HCT116 (cell line): ENCODE measurements around the gene LRRC7. TPM values are rescaled to one million over a fixed set of nuclear protein-coding genes. Genes with fewer than 3 reads are reported as not detected.

Experiments
- ATAC-seq: fragments of 200-7000 bp; cut with Tn5 transposase; 2 replicates; pipeline ENCODE4 v1.9.1; 2020; ENCODE audit warnings: mild to moderate bottlenecking, moderate library complexity
- BruUV-seq: library from RNA; stranded (reverse); fragments of 400-500 nt; replicated peaks from 2 replicates; lab custom pipeline; 2021; lab: Mats Ljungman, UMichigan
- CTCF ChIA-PET: fragments of 300-600 bp; sonication (Branson Sonifier 250); formaldehyde crosslinking; loops from one replicate; lab custom pipeline; 2021; ENCODE audit warnings: antibody characterized with exemption; lab: Charles Lee
- POLR2A ChIA-PET: fragments of 300-600, 350-600 bp; sonication (Branson Sonifier 250); formaldehyde crosslinking; loops from one replicate; lab custom pipeline; 2021; ENCODE audit warnings: antibody characterized with exemption; lab: Charles Lee
- RAD21 ChIA-PET, 2 experiments: fragments of 300-600 bp; sonication (Branson Sonifier 250); formaldehyde crosslinking; loops; one replicate each; lab custom pipeline; 2023; ENCODE audit warnings: low total read pairs in 2 of 2; ENCODE audit not compliant: uncharacterized antibody in 2 of 2, unreplicated experiment in 2 of 2, low non-redundant PET in 1 of 2; lab: Charles Lee
- DNase-seq: peaks from one replicate; pipeline ENCODE4 v3.0.0-alpha.2; 2010; ENCODE audit warnings: low read depth, low spot score
- H2AFZ ChIP-seq: fragments of 200-600 bp; shearing (Covaris generic), sonication (generic); 2 replicates; pipeline ENCODE4 v1.6.1; 2017; ENCODE audit warnings: low read depth, mixed run types, mixed read lengths, antibody characterized with exemption, low read length; ENCODE audit not compliant: poor library complexity, severe bottlenecking
- H3K27ac ChIP-seq: 2 replicates; pipeline ENCODE4 v1.5.1; 2012; ENCODE audit warnings: low read depth, low read length
- H3K27me3 ChIP-seq: fragments of 200-600 bp; sonication (generic); 2 replicates; pipeline ENCODE4 v1.6.1; 2016; ENCODE audit warnings: mixed run types, low read length, mixed read lengths; ENCODE audit not compliant: insufficient read depth
- H3K36me3 ChIP-seq, 2 experiments: fragments of 200-500 bp in 1 of 2; fragments of 200-600 bp in 1 of 2; sonication (Bioruptor generic) in 1 of 2; sonication (generic) in 1 of 2; 2 replicates each; pipeline versions ENCODE4 v1.5.1 to v1.6.1; 2014 to 2016; ENCODE audit warnings: low read length in 2 of 2, inconsistent platforms in 1 of 2, mixed read lengths in 1 of 2, mixed run types in 1 of 2; ENCODE audit not compliant: insufficient read depth in 2 of 2, control insufficient read depth in 1 of 2
- H3K4me1 ChIP-seq, 2 experiments: fragments of 200-600 bp in 1 of 2; sonication (generic) in 1 of 2; 2 replicates each; pipeline versions ENCODE4 v1.5.1 to v1.6.1; 2012 to 2017; ENCODE audit warnings: low read length in 2 of 2, inconsistent platforms in 1 of 2, mild to moderate bottlenecking in 1 of 2, mixed read lengths in 1 of 2, mixed run types in 1 of 2, moderate library complexity in 1 of 2; ENCODE audit not compliant: insufficient read depth in 2 of 2, control insufficient read depth in 1 of 2
- H3K4me2 ChIP-seq: fragments of 200-600 bp; sonication (generic); 2 replicates; pipeline ENCODE4 v1.6.1; 2017; ENCODE audit warnings: mixed run types, low read length, mixed read lengths
- H3K4me3 ChIP-seq, 2 experiments: fragments of 200-600 bp in 1 of 2; sonication (generic) in 1 of 2; replicated peaks in 1 of 2; 2 replicates each; pipeline ENCODE4 v1.5.1; 2011 to 2016; ENCODE audit warnings: low read length in 2 of 2, control low read depth in 1 of 2, low read depth in 1 of 2, mild to moderate bottlenecking in 1 of 2, mixed read lengths in 1 of 2, mixed run types in 1 of 2
- H3K79me2 ChIP-seq: fragments of 200-600 bp; sonication (generic); 2 replicates; pipeline ENCODE4 v1.6.1; 2017; ENCODE audit warnings: mild to moderate bottlenecking, mixed run types, low read length, moderate library complexity, mixed read lengths; ENCODE audit not compliant: insufficient read depth
- H3K9ac ChIP-seq: fragments of 200-600 bp; sonication (generic); 2 replicates; pipeline ENCODE4 v1.6.1; 2016; ENCODE audit warnings: low read length, mixed read lengths
- H3K9me2 ChIP-seq: fragments of 200-600 bp; sonication (generic), shearing (Covaris generic); 2 replicates; pipeline ENCODE4 v1.6.1; 2017; ENCODE audit warnings: mixed run types, mild to moderate bottlenecking, moderate library complexity; ENCODE audit not compliant: insufficient read depth
- H3K9me3 ChIP-seq, 2 experiments: fragments of 200-500 bp in 1 of 2; fragments of 200-600 bp in 1 of 2; sonication (Bioruptor generic) in 1 of 2; sonication (generic) in 1 of 2; 2 replicates each; pipeline ENCODE4 v1.6.1; 2014 to 2017; ENCODE audit warnings: low read length in 2 of 2, mixed read lengths in 2 of 2, inconsistent platforms in 1 of 2, low read depth in 1 of 2, mild to moderate bottlenecking in 1 of 2, mixed run types in 1 of 2, moderate library complexity in 1 of 2; ENCODE audit not compliant: control insufficient read depth in 1 of 2, insufficient read depth in 1 of 2
- H4K20me1 ChIP-seq: fragments of 200-600 bp; sonication (generic), shearing (Covaris generic); 2 replicates; pipeline ENCODE4 v1.6.1; 2017; ENCODE audit warnings: mixed run types, mild to moderate bottlenecking, moderate library complexity; ENCODE audit not compliant: insufficient read depth
- CEBPB ChIP-seq: IDR thresholded peaks from 2 replicates; pipeline ENCODE4 v1.6.1; 2012; ENCODE audit warnings: low read depth
- EGR1 ChIP-seq: IDR thresholded peaks from 2 replicates; pipeline ENCODE4 v1.6.1; 2012; ENCODE audit warnings: low read depth
- ELF1 ChIP-seq: IDR thresholded peaks from 2 replicates; pipeline ENCODE4 v1.6.1; 2012; ENCODE audit warnings: low read depth, borderline replicate concordance
- EZH2 ChIP-seq: fragments of 200-600 bp; sonication (generic); IDR thresholded peaks from 2 replicates; pipeline ENCODE4 v1.6.1; 2017; ENCODE audit warnings: antibody characterized with exemption, mixed run types
- EZH2phosphoT487 ChIP-seq: fragments of 200-600 bp; IDR thresholded peaks from 2 replicates; pipeline ENCODE4 v1.6.1; 2018; ENCODE audit warnings: antibody characterized with exemption, borderline replicate concordance
- FOSL1 ChIP-seq: IDR thresholded peaks from 2 replicates; pipeline ENCODE4 v1.6.1; 2012; ENCODE audit warnings: low read depth
- JUND ChIP-seq: IDR thresholded peaks from 2 replicates; pipeline ENCODE4 v1.6.1; 2012
- POLR2A ChIP-seq: IDR thresholded peaks from 2 replicates; pipeline ENCODE4 v1.7.0; 2011; ENCODE audit warnings: borderline replicate concordance; ENCODE audit not compliant: insufficient read depth, insufficient read length; ENCODE audit errors: extremely low read depth
- RAD21 ChIP-seq: IDR thresholded peaks from 2 replicates; pipeline ENCODE4 v1.6.1; 2012; ENCODE audit warnings: low read depth, mild to moderate bottlenecking
- SIN3A ChIP-seq: IDR thresholded peaks from 2 replicates; pipeline ENCODE4 v1.6.1; 2012; ENCODE audit warnings: low read depth
- SP1 ChIP-seq: IDR thresholded peaks from 2 replicates; pipeline ENCODE4 v1.6.1; 2012; ENCODE audit warnings: low read depth
- SRF ChIP-seq: IDR thresholded peaks from 2 replicates; pipeline ENCODE4 v1.6.1; 2012; ENCODE audit warnings: low read depth
- YY1 ChIP-seq: IDR thresholded peaks from 2 replicates; pipeline ENCODE4 v1.6.1; 2011; ENCODE audit warnings: low read length, low read depth, moderate library complexity, mild to moderate bottlenecking; ENCODE audit not compliant: insufficient replicate concordance; ENCODE audit errors: extremely low read depth
- ZFX ChIP-seq: fragments of 450-650 bp; IDR thresholded peaks from 2 replicates; pipeline ENCODE4 v1.6.1; 2017
- ZNF274 ChIP-seq: fragments of 200-500 bp; sonication (Bioruptor generic); IDR thresholded peaks from 2 replicates; pipeline ENCODE4 v1.6.1; 2014; ENCODE audit warnings: mild to moderate bottlenecking, low read depth, low read length, inconsistent platforms
- intact Hi-C: fragments of 100-400 bp; cut with micrococcal nuclease; formaldehyde crosslinking; loops from 2 replicates; pipeline ENCODE4 v1.10.0; 2022
- total RNA-seq: library from RNA; stranded (reverse); gene quantifications from one replicate; pipeline ENCODE4 v1.2.1, GENCODE V29; 2021; ENCODE audit not compliant: unreplicated experiment
- TF ChIP-seq, protein P1 (sequence below): IDR thresholded peaks from 2 replicates; pipeline ENCODE4 v1.6.1; 2012
- TF ChIP-seq, protein P2 (sequence below): IDR thresholded peaks from 2 replicates; pipeline ENCODE4 v1.6.1; 2012
- TF ChIP-seq, protein P3 (sequence below): IDR thresholded peaks from 2 replicates; pipeline ENCODE4 v1.6.1; 2011; ENCODE audit warnings: mild to moderate bottlenecking, low read length, moderate library complexity; ENCODE audit not compliant: insufficient replicate concordance; ENCODE audit errors: extremely low read depth
- TF ChIP-seq, protein P4 (sequence below), 3 experiments: fragments of 200-600 bp in 1 of 3; sonication (generic) in 1 of 3; IDR thresholded peaks in 2 of 3; conservative IDR thresholded peaks in 1 of 3; 2 replicates each; pipeline ENCODE4 v1.5.1; 2012 to 2017; ENCODE audit warnings: low read depth in 2 of 3, low read length in 2 of 3, antibody characterized with exemption in 1 of 3, borderline replicate concordance in 1 of 3, control low read depth in 1 of 3, mild to moderate bottlenecking in 1 of 3, mixed read lengths in 1 of 3, mixed run types in 1 of 3, moderate library complexity in 1 of 3; ENCODE audit not compliant: insufficient read depth in 1 of 3

The LRRC7 gene
- total RNA-seq, 1 experiment from 2014 or later, result not detected

- intact Hi-C loops, result no loop called here
- no TSS peak for BruUV-seq
- Histone ChIP-seq H3K4me1 (no peaks in the 10 kb centered on the region), H3K9me3 (no peaks in the 10 kb centered on the region), H3K9ac (no peak overlapping the region), H4K20me1 (no peaks in the 10 kb centered on the region), H3K27ac (no peak overlapping the region), H3K4me3 (no peak overlapping the region), H3K9me2 (no peaks in the 10 kb centered on the region), H3K27me3 (peaks cover 35% of the 10 kb centered on the region), H3K36me3 (no peaks in the 10 kb centered on the region), H3K4me2 (no peak overlapping the region), H3K79me2 (no peaks in the 10 kb centered on the region), H2AFZ (no peak overlapping the region)
- TF ChIP-seq YY1, result no peak
- no peak for TF ChIP-seq EZH2
- TF ChIP-seq FOSL1, result no peak
- no peak for TF ChIP-seq ELF1
- TF ChIP-seq, protein P1, sequence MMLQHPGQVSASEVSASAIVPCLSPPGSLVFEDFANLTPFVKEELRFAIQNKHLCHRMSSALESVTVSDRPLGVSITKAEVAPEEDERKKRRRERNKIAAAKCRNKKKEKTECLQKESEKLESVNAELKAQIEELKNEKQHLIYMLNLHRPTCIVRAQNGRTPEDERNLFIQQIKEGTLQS, result no peak
- no peak for TF ChIP-seq JUND
- TF ChIP-seq CEBPB, result no peak
- no peak for TF ChIP-seq ZNF274
- TF ChIP-seq POLR2A, result no peak
- TF ChIP-seq EZH2phosphoT487, result no peak
- TF ChIP-seq ZFX, result no peak
- ATAC-seq, result no peak
- no peak for DNase-seq
- CTCF ChIA-PET, result no interaction called here
- POLR2A ChIA-PET, result no interaction called here
- RAD21 ChIA-PET, result no interaction called here
These were observed 44.7 kb upstream of the LRRC7 start for GRCh38 chr1:69523032-69523431.

GRCh38 chr1:69523461-69523860 is 44.3 kb upstream of the LRRC7 start:
- no peak overlapping the region for H3K27ac ChIP-seq
- TF ChIP-seq, protein P2, sequence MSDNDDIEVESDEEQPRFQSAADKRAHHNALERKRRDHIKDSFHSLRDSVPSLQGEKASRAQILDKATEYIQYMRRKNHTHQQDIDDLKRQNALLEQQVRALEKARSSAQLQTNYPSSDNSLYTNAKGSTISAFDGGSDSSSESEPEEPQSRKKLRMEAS, result no peak
- TF ChIP-seq ZNF274 (no peak), EGR1 (no peak), YY1 (no peak), RAD21 (no peak), SRF (no peak), EZH2 (no peak), JUND (no peak), SP1 (no peak), SIN3A (no peak), POLR2A (no peak), CEBPB (no peak), ZFX (no peak)
- TF ChIP-seq, protein P3, sequence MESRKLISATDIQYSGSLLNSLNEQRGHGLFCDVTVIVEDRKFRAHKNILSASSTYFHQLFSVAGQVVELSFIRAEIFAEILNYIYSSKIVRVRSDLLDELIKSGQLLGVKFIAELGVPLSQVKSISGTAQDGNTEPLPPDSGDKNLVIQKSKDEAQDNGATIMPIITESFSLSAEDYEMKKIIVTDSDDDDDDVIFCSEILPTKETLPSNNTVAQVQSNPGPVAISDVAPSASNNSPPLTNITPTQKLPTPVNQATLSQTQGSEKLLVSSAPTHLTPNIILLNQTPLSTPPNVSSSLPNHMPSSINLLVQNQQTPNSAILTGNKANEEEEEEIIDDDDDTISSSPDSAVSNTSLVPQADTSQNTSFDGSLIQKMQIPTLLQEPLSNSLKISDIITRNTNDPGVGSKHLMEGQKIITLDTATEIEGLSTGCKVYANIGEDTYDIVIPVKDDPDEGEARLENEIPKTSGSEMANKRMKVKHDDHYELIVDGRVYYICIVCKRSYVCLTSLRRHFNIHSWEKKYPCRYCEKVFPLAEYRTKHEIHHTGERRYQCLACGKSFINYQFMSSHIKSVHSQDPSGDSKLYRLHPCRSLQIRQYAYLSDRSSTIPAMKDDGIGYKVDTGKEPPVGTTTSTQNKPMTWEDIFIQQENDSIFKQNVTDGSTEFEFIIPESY, result no peak
- TF ChIP-seq, protein P4, sequence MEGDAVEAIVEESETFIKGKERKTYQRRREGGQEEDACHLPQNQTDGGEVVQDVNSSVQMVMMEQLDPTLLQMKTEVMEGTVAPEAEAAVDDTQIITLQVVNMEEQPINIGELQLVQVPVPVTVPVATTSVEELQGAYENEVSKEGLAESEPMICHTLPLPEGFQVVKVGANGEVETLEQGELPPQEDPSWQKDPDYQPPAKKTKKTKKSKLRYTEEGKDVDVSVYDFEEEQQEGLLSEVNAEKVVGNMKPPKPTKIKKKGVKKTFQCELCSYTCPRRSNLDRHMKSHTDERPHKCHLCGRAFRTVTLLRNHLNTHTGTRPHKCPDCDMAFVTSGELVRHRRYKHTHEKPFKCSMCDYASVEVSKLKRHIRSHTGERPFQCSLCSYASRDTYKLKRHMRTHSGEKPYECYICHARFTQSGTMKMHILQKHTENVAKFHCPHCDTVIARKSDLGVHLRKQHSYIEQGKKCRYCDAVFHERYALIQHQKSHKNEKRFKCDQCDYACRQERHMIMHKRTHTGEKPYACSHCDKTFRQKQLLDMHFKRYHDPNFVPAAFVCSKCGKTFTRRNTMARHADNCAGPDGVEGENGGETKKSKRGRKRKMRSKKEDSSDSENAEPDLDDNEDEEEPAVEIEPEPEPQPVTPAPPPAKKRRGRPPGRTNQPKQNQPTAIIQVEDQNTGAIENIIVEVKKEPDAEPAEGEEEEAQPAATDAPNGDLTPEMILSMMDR (IDR thresholded peaks at IDR 0.05 in 2 of 3, conservative IDR thresholded peaks at IDR 0.05 in 1 of 3; ENCODE audit: borderline replicate concordance in 1 of 3, insufficient read depth in 1 of 3, low read depth in 2 of 3, low read length in 2 of 3), result no peak

More at GRCh38 chr1:69523461-69523860, 44.3 kb upstream of the LRRC7 start:
- H3K27me3 ChIP-seq, result peaks cover 40% of the 10 kb centered on the region
- no peaks in the 10 kb centered on the region for H4K20me1 ChIP-seq
- RAD21 ChIA-PET, result no interaction called here
- H2AFZ ChIP-seq, result no peak overlapping the region
- H3K4me1 ChIP-seq, result no peaks in the 10 kb centered on the region
- H3K9me3 ChIP-seq, result no peaks in the 10 kb centered on the region
- DNase-seq (no peak), ATAC-seq (no peak)
- no peaks in the 10 kb centered on the region for H3K79me2 ChIP-seq
- intact Hi-C loops, result no loop called here
- CTCF ChIA-PET, result no interaction called here
- no peaks in the 10 kb centered on the region for H3K36me3 ChIP-seq
- no peak overlapping the region for H3K4me2 ChIP-seq
- no TSS peak for BruUV-seq
- no peak overlapping the region for H3K9ac ChIP-seq
- POLR2A ChIA-PET, result no interaction called here
- no peaks in the 10 kb centered on the region for H3K9me2 ChIP-seq
- H3K4me3 ChIP-seq, result no peak overlapping the region
